ENCODE results near the gene PLD1. TPM values are rescaled to one million over a fixed set of nuclear protein-coding genes. Genes with fewer than 3 reads are reported as not detected.
"Not testable (repeated sequence)": the region's sequence is repeated elsewhere in the genome, so short reads cannot be mapped to it uniquely, and the experiment has no call there.

PLD1 gene
- total RNA-seq, 1 experiment from 2014 or later = 32.5 TPM

- TF ChIP-seq EZH2 (IDR thresholded peaks at IDR 0.05; ENCODE audit: low read depth) = no peak
- no peak for TF ChIP-seq CTCF (conservative IDR thresholded peaks at IDR 0.05)
Measured at GRCh38 chr3:171747223-171747920, 62.9 kb downstream of the PLD1 start.

GRCh38 chr3:171746320-171747222, 63.7 kb downstream of the PLD1 start:
- DNase-seq; H3K4me1 ChIP-seq (replicated peaks; ENCODE audit: insufficient read depth); BruUV-seq (replicated peaks); H3K27me3 ChIP-seq (ENCODE audit: insufficient read depth, low read depth); H3F3A ChIP-seq (ENCODE audit: insufficient read depth, low read depth); H3K9me3 ChIP-seq (ENCODE audit: insufficient read depth, low read depth); CTCF ChIA-PET; POLR2A ChIA-PET (ENCODE audit: unreplicated experiment); H3K9me2 ChIP-seq (ENCODE audit: insufficient read depth); H3K79me2 ChIP-seq (ENCODE audit: low read depth); intact Hi-C loops (cut with micrococcal nuclease; ENCODE audit: unreplicated experiment); H3K4me2 ChIP-seq; H4K20me1 ChIP-seq (ENCODE audit: insufficient read depth); H3K27ac ChIP-seq; H3K36me3 ChIP-seq (ENCODE audit: low read depth); H3K4me3 ChIP-seq; H2AFZ ChIP-seq: not testable (repeated sequence)

More at GRCh38 chr3:171747223-171747920, 62.9 kb downstream of the PLD1 start:
- Histone ChIP-seq H3K27me3 (ENCODE audit: insufficient read depth, low read depth) (no peaks in the 10 kb centered on the region), H4K20me1 (ENCODE audit: insufficient read depth) (no peaks in the 10 kb centered on the region), H3K36me3 (ENCODE audit: low read depth) (no peaks in the 10 kb centered on the region), H3K9me2 (ENCODE audit: insufficient read depth) (peaks cover 2% of the 10 kb centered on the region; the same call in 1 of the 2 replicates), H3K9me3 (ENCODE audit: insufficient read depth, low read depth) (no peaks in the 10 kb centered on the region; the same call in 1 of the 2 replicates), H3K4me3 (no peak overlapping the region), H2AFZ (no peak overlapping the region), H3K4me1 (replicated peaks; ENCODE audit: insufficient read depth) (no peaks in the 10 kb centered on the region), H3F3A (ENCODE audit: insufficient read depth, low read depth) (no peaks in the 10 kb centered on the region), H3K79me2 (ENCODE audit: low read depth) (no peaks in the 10 kb centered on the region), H3K27ac (no peak overlapping the region), H3K4me2 (no peak overlapping the region)
- intact Hi-C loops (cut with micrococcal nuclease; ENCODE audit: unreplicated experiment) = no loop called here
- BruUV-seq (replicated peaks) = no TSS peak
- DNase-seq = no peak
- CTCF ChIA-PET = interaction anchor here (0.6 kb wide), 1 partner anchor 11 kb away, joined by 4 read pairs; no protein-coding TSS in a partner anchor
- POLR2A ChIA-PET (ENCODE audit: unreplicated experiment) = no interaction called here

DNA sequence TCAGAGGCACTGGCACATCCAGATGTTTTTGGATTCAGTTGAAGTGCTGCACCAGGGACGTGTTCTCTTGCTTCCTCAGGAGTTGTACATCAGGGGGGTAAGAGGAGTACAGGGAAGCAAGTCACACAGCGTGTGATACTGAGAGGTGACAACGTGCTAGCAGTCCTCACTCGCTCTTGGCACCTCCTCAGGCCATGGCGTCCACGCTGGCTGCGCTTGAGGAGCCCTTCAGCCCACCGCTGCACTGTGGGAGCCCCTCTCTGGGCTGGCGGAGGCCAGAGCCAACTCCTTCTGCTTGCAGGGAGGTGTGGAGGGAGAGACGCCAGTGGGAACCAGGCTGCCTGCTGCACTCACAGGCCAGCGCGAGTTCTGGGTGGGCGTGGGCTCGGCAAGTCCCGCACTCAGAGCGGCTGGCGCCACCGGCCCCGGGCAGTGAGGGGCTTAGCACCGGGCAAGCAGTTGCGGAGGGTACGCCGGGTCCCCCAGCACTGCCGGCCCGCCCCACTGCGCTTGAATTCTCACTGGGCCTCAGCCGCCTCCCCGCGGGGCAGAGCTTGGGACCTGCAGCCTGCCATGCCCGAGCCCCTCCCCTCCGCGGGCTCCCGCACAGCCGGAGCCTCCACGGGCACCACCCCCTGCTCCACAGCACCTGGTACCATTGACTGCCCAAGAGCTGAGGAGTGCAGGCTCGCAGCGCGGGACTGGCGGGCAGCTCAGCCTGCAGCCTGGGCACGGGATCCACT, 64.5 kb downstream of the PLD1 start:
- H3K79me2 ChIP-seq (ENCODE audit: low read depth) = no peaks in the 10 kb centered on the region
- BruUV-seq (replicated peaks) = no TSS peak
- ChIA-PET POLR2A (ENCODE audit: unreplicated experiment) (no interaction called here), CTCF (no interaction called here)
- H2AFZ ChIP-seq = no peak overlapping the region
- H3K4me3 ChIP-seq = no peak overlapping the region
- no peak overlapping the region for H3K4me2 ChIP-seq
- no peaks in the 10 kb centered on the region; the same call in 1 of the 2 replicates for H3K9me3 ChIP-seq (ENCODE audit: insufficient read depth, low read depth)
- no peak for DNase-seq
- no peaks in the 10 kb centered on the region for H4K20me1 ChIP-seq (ENCODE audit: insufficient read depth)
- H3K9me2 ChIP-seq (ENCODE audit: insufficient read depth) = peaks cover 5% of the 10 kb centered on the region; the same call in 1 of the 2 replicates
- TF ChIP-seq CTCF (conservative IDR thresholded peaks at IDR 0.05) (no peak), EZH2 (IDR thresholded peaks at IDR 0.05; ENCODE audit: low read depth) (no peak)
- intact Hi-C loops (cut with micrococcal nuclease; ENCODE audit: unreplicated experiment) = no loop called here
- no peaks in the 10 kb centered on the region for H3F3A ChIP-seq (ENCODE audit: insufficient read depth, low read depth)
- H3K36me3 ChIP-seq (ENCODE audit: low read depth) = no peaks in the 10 kb centered on the region
- no peaks in the 10 kb centered on the region for H3K27me3 ChIP-seq (ENCODE audit: insufficient read depth, low read depth)
- H3K4me1 ChIP-seq (replicated peaks; ENCODE audit: insufficient read depth) = no peaks in the 10 kb centered on the region
- no peak overlapping the region for H3K27ac ChIP-seq

Measured in PC-9 (cell line).